ENCODE data around the gene RGR.

The RGR gene

DNA sequence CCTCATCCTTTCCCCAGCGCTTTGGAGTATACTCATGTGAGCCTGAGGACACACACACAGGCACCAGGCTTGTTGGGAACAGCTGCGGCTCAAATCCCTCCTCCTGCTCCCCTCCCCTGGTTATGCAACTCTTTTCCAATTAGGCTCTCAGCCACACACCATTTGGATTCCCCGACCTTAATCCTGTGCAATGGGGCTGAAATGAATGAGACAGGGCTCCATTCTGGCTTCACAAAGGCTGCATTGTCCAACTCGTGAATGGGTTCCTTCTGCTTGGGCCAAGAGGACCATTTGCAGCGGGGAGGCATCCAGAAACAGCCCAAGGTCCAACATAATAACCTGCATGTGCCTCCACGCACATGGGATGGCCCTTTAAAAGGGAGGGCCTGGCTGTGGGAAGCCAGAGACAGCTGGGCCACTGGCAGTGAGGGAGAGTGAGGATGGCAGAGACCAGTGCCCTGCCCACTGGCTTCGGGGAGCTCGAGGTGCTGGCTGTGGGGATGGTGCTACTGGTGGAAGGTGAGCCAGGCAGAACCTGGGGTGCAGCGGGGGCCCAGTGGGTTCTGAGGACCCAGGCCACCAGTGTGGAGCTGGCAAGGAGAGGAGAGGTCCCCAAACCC is at the start of gene RGR:
RGR (plus strand) TSS at position 403 of the 620 bp plus-strand sequence; CDS start at position 441, 38 bp downstream.
- DNase-seq (ENCODE audit: low read depth in 2 of 2) = no peak

- DNase-seq (ENCODE audit: low read depth in 2 of 2) = no peak
These were observed 48.8 kb upstream of the RGR start for GRCh38 chr10:84196083-84196482.

- DNase-seq (ENCODE audit: low read depth in 2 of 2) = no peak
These were observed 47.9 kb upstream of the RGR start for GRCh38 chr10:84196941-84197340.

DNA sequence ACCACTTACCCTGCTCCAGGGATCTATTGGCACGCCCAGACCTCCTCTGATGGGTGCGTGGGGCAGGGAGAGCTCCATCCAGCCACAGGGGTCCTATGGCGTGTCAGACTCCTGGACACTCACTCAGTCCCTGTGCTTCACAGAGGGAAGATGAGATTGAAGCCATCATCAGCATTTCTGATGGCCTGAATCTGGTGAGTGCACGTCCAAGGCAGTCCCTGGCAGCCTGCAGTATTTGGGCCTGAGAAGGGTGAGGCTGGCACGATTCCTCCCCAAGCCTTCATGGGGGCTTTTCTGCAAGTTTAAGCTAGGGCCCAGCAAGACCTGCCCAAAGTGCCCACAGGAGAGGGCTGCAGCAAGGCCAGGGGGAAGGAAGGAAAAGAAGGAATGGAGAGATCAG is 47.2 kb upstream of the RGR start:
- no peak for DNase-seq (ENCODE audit: low read depth in 2 of 2)

GRCh38 chr10:84198206-84198915 is 46.5 kb upstream of the RGR start:
- no peak for DNase-seq (ENCODE audit: low read depth in 2 of 2)

GRCh38 chr10:84200537-84201243 is 44.2 kb upstream of the RGR start:
- DNase-seq (ENCODE audit: low read depth in 2 of 2) = no peak

GRCh38 chr10:84201244-84201606 is 43.6 kb upstream of the RGR start:
- DNase-seq (ENCODE audit: low read depth in 2 of 2) = no peak

- no peak for DNase-seq (ENCODE audit: low read depth in 2 of 2)
These were observed 43.2 kb upstream of the RGR start for GRCh38 chr10:84201682-84202081.

GRCh38 chr10:84202349-84202748 is 42.5 kb upstream of the RGR start:
- no peak for DNase-seq (ENCODE audit: low read depth in 2 of 2)

DNA sequence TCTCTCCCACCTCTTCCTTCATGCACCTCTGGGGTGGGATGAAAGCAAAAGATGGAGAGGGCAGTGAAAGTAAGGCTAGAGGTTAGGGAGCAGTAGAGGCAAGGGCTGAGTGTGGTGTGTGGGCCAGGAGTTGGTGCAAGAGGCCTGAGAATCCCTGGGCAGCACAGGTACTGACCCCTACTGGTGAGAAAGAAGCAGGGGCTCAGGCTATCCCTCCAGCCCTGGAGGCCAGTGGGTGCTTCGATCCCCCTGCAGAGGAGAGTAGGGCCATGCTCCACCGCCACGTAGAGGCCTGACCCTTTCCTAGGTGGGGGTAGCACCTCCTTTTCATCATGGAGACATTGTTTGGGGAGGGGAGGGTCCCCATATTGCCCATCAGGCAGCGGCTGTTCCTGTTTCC is 40.7 kb upstream of the RGR start:
- DNase-seq (ENCODE audit: low read depth in 2 of 2) = no peak

GRCh38 chr10:84204610-84205009 is 40.2 kb upstream of the RGR start:
- DNase-seq (ENCODE audit: low read depth in 2 of 2) = no peak

- peak; percentile 39 to 66 for DNase-seq (ENCODE audit: low read depth in 2 of 2)
These were observed 39.6 kb upstream of the RGR start for GRCh38 chr10:84205049-84205852.

DNA sequence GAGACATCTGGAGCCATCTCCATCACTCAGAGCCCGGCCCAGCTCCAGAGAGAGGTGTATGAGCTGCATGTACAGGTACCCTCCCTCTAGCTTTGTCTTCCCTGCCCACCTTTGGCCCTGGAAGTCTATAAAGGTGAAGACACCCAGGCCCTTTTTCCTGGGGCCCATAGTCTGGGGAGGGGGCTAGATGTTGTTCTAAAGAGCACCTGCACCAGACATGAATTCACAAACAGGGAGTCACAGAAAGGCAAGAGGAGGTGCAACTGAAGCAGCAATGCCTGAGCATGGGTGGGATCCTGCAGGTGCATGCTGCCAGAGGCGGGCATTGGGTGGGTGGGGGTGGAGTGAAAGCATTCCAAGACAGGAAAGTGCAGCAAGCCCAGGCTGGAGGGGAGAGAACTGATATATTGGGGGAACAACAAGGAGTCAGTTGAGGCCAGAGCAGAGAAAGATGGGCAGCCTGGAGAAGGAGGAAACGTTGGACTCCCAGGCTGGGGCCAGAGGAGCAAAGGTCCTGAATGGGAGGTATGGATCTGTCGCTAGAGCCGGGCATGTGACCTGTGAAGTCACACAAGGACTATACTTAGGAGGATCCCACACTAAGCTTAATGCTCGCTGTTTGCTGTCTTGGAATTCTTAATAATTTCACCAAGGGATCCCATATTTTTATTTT is 38.9 kb upstream of the RGR start:
- DNase-seq (ENCODE audit: low read depth in 2 of 2) = no peak

DNA sequence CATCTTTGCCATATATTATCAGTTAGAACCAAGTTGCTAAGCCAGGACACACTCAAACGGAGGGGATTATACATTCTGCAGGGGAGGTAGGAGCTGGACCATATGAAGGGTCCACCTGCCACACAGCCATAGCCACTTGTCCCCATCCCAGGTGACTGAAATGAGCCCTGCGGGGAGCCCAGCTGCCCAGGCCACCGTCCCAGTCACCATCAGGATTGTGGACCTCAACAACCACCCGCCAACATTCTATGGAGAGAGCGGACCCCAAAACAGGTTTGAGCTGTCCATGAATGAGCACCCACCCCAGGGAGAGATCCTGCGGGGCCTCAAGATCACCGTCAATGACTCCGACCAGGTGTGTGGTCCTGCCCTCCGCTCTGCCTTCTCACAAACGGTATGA is 36.8 kb upstream of the RGR start:
- DNase-seq (ENCODE audit: low read depth in 2 of 2) = no peak

DNA sequence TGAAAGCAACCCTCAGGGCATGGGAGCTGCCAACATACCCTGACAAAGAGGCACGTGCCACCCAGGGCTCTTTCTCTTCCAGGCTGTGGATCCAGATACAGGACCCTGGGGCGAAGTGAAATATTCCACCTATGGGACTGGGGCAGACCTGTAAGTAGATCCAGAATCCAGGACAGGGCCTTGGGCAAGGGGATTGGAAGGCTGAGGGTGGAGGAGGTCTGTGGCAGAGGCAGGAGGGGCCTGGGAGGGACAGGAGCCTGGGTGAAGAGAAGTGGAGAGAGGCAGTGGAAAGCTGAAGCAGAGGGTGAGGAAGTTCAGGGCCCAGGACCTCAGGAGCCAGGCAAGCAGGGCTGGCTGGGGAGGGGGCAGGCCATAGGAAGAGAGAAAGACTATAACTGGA is 33.3 kb upstream of the RGR start:
- no peak for DNase-seq (ENCODE audit: low read depth in 2 of 2)

DNA sequence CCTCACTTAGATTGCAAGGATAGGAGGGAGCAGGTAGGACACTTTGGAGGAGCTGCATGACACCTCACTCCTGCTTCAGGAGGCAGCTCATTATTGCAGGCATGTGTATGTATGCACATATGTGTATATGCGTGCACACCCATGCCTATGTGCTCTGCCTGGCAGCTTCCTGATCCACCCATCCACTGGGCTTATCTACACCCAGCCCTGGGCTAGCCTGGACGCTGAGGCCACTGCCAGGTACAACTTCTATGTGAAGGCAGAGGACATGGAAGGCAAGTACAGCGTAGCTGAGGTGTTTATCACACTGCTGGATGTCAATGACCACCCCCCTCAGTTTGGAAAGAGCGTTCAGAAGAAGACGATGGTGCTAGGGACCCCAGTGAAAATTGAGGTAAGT is 32.8 kb upstream of the RGR start:
- no peak for DNase-seq (ENCODE audit: low read depth in 2 of 2)

DNA sequence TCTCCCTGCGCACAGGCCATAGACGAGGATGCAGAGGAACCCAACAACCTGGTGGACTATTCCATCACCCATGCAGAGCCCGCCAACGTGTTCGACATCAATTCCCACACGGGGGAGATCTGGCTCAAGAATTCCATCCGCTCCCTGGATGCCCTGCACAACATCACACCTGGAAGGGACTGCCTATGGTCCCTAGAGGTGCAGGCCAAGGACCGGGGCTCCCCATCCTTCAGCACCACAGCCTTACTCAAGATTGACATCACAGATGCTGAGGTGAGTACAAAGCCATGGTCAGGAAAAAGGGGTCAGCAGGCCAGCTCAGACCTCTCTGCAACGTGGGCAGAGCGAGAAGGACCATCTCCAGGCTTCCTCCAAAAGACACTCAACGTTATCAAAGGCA is 31.8 kb upstream of the RGR start:
- no peak for DNase-seq (ENCODE audit: low read depth in 2 of 2)

DNA sequence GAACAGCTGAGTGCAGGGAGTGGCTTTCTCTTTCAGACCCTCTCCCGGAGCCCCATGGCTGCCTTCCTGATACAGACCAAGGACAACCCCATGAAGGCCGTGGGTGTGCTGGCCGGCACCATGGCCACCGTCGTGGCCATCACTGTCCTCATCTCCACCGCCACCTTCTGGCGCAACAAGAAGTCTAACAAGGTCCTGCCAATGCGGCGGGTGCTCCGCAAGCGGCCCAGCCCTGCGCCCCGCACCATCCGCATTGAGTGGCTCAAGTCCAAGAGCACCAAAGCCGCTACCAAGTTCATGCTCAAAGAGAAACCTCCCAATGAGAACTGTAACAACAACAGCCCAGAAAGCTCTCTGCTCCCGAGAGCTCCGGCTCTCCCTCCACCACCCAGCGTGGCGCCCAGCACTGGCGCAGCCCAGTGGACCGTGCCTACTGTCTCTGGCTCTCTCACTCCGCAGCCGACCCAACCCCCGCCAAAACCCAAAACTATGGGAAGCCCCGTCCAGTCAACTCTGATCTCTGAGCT is 30.7 kb upstream of the RGR start:
- DNase-seq (ENCODE audit: low read depth in 2 of 2) = no peak

DNA sequence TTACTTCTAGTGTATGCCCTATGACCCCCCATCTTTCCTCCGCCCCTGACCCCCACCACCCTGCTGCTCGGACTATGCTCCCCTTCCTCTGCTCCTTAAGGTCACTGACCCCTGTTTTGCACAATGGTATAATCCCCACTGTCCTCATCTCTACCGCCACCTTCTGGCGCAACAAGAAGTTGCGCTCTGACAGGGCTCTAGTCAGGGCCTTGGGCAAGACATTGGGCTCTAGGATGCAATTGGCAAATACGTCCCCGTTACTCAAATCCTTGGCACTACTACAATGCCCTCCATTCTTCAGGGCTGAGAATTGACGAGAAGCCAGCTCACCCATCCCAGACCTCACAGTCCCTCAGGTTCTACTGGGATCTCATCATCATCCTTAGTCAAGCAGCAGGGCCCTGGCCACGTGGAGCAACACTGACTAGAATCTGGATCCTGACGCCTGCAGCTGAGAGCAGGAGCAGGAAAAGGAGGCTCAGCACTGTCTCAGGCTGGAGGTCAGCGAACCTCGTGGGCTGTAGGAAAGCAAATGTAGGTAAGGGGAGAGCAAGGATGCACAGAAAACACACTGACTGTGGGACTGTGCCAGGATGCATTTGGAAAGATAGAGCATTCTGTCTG is 30.1 kb upstream of the RGR start:
- peak in 1 of 2 experiments; percentile 25 for DNase-seq (ENCODE audit: low read depth in 2 of 2)

- DNase-seq (ENCODE audit: low read depth in 2 of 2) = no peak
These were observed 28.0 kb upstream of the RGR start for GRCh38 chr10:84216834-84217233.

GRCh38 chr10:84217746-84218145 is 27.1 kb upstream of the RGR start:
- no peak for DNase-seq (ENCODE audit: low read depth in 2 of 2)
